AG10803 (cell line): ENCODE data around the gene FBXL19.

Experiments used
- DNase-seq: peaks from one replicate; pipeline ENCODE4 v3.0.0; 2010; ENCODE audit warnings: low read depth
- H3K4me3 ChIP-seq: 2 replicates; pipeline ENCODE4 v1.5.1; 2011; ENCODE audit warnings: mild to moderate bottlenecking, low read length, control low read depth
- CTCF ChIP-seq: conservative IDR thresholded peaks from 2 replicates; pipeline ENCODE4 v1.5.1; 2011; ENCODE audit warnings: mild to moderate bottlenecking, low read length, control low read depth, inconsistent platforms

Gene FBXL19

GRCh38 chr16:30982548-30983288 lies 59.3 kb downstream of the FBXL19 start:
- peak; percentile 79 for DNase-seq
- no peak for TF ChIP-seq CTCF
- no peak overlapping the region for H3K4me3 ChIP-seq

- DNase-seq = no peak
- no peak for TF ChIP-seq CTCF
- H3K4me3 ChIP-seq = no peak overlapping the region
These were observed 60.0 kb downstream of the FBXL19 start for GRCh38 chr16:30983289-30983889.

- DNase-seq = no peak
- TF ChIP-seq CTCF = no peak
- no peak overlapping the region for H3K4me3 ChIP-seq
These were observed 60.7 kb downstream of the FBXL19 start for GRCh38 chr16:30983898-30984610.

GRCh38 chr16:30984669-30985400 lies 61.5 kb downstream of the FBXL19 start, which contains the start of gene HSD3B7:
Gene HSD3B7 (plus strand): TSS chr16:30985207. CDS start chr16:30985659, 452 bp downstream.
- TF ChIP-seq CTCF = peak; percentile 92
- peak within 1 kb of the TSS; percentile 73 for H3K4me3 ChIP-seq
- peak; percentile 73 for DNase-seq

- no peak for TF ChIP-seq CTCF
- H3K4me3 ChIP-seq = peak overlapping the region; percentile 73
- peak; percentile 50 for DNase-seq
These were observed 62.2 kb downstream of the FBXL19 start for GRCh38 chr16:30985401-30986128.
